A172 (cell line): ENCODE data around the gene ELF2. TPM values are rescaled to one million over a fixed set of nuclear protein-coding genes. Genes with fewer than 3 reads are reported as not detected.
"Not testable (repeated sequence)": the region's sequence is repeated elsewhere in the genome, so short reads cannot be mapped to it uniquely, and the experiment has no call there.

Experiments
- DNase-seq: peaks from one replicate; pipeline ENCODE4 v3.0.0-alpha.2; 2015; ENCODE audit warnings: low spot score
- total RNA-seq: library from RNA; depleted of rRNA; stranded (reverse); fragments of >200 nt; shearing (Covaris generic); gene quantifications from 2 replicates; pipeline ENCODE4 v1.2.3, GENCODE V29; 2014

Gene ELF2
- total RNA-seq, 1 experiment from 2014 or later: 15.0 TPM

GRCh38 chr4:139188648-139189416 is 11.8 kb upstream of the ELF2 start:
- no peak for DNase-seq

GRCh38 chr4:139184129-139184528 is 7.1 kb upstream of the ELF2 start:
- DNase-seq: no peak

GRCh38 chr4:139177869-139178619 is 1.0 kb upstream of the ELF2 start:
- peak; percentile 77 for DNase-seq

GRCh38 chr4:139176302-139177048 is 543 bp downstream of the ELF2 start:
- peak; percentile 50 for DNase-seq

- no peak for DNase-seq
These were observed 1.2 kb downstream of the ELF2 start for GRCh38 chr4:139175646-139176301.

GRCh38 chr4:139171876-139172691 is 4.9 kb downstream of the ELF2 start:
- DNase-seq: peak; percentile 44

- DNase-seq: no peak
These were observed 6.1 kb downstream of the ELF2 start for GRCh38 chr4:139170932-139171331.

GRCh38 chr4:139167774-139168444 is 9.1 kb downstream of the ELF2 start:
- DNase-seq: peak; percentile 51

GRCh38 chr4:139164731-139165130 is 12.3 kb downstream of the ELF2 start:
- DNase-seq: no peak

- DNase-seq: no peak
These were observed 13.2 kb downstream of the ELF2 start for GRCh38 chr4:139163806-139164206.

- DNase-seq: not testable (repeated sequence)
These were observed 19.0 kb downstream of the ELF2 start for GRCh38 chr4:139157977-139158376.

GRCh38 chr4:139154952-139155557 is 22.0 kb downstream of the ELF2 start:
- no peak for DNase-seq

GRCh38 chr4:139154538-139154937 is 22.5 kb downstream of the ELF2 start:
- DNase-seq: no peak

GRCh38 chr4:139154134-139154421 is 22.9 kb downstream of the ELF2 start:
- no peak for DNase-seq

GRCh38 chr4:139153411-139154133 is 23.4 kb downstream of the ELF2 start:
- DNase-seq: no peak

GRCh38 chr4:139152249-139152648 is 24.8 kb downstream of the ELF2 start:
- no peak for DNase-seq

- DNase-seq: no peak
These were observed 29.9 kb downstream of the ELF2 start for GRCh38 chr4:139146926-139147629.

- DNase-seq: no peak
These were observed 31.5 kb downstream of the ELF2 start for GRCh38 chr4:139145552-139145932.
